ENCODE measurements around the gene C10orf67.

The C10orf67 gene

DNA sequence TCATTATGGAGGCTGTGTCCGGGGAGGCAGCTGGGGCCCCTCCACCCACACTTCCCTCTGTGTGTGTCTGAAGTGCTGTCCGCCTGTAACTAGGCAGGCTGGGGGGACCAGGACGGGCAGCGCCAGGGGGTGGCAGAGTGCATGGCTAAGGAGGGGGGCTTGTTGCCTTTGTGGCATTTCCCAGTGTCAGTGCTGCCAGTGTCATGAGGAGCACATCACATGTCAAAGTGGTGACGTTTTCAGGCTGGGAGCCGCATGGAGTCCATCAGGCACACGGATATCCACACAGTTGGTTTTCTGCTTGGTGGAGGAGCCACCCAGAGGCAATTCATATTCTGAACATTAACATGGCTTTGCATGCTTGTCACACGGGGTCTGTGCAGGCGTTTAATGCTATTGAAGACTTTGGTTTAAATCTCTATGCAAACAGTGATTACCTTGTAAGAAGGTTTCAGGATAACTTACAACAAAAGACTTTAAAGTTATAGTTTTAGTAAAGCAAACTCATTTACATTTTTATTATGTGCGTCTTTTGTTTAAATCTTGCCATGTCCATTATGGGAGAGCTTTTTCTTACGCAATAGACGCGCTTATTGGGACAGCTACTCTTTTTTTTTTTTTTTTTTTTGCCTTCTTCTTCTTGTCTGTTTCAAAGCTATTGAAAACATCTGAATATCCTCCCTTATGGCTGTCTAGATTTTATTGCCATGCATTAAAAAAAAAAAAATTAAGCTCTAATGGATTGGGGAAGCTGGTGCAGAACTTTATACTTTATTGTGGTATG is 52.9 kb downstream of the C10orf67 start:
- Histone ChIP-seq H3K27ac (ENCODE audit: poor library complexity, severe bottlenecking) (no peak overlapping the region), H3K4me3 (ENCODE audit: severe bottlenecking) (no peak overlapping the region), H3K36me3 (ENCODE audit: low read depth) (no peaks in the 10 kb centered on the region), H3K4me1 (ENCODE audit: insufficient read depth, poor library complexity, severe bottlenecking) (peaks cover 4% of the 10 kb centered on the region), H3K27me3 (ENCODE audit: insufficient read depth, poor library complexity, severe bottlenecking) (peaks cover 39% of the 10 kb centered on the region), H3K9me3 (ENCODE audit: severe bottlenecking) (no peaks in the 10 kb centered on the region)
- TF ChIP-seq, protein P1, sequence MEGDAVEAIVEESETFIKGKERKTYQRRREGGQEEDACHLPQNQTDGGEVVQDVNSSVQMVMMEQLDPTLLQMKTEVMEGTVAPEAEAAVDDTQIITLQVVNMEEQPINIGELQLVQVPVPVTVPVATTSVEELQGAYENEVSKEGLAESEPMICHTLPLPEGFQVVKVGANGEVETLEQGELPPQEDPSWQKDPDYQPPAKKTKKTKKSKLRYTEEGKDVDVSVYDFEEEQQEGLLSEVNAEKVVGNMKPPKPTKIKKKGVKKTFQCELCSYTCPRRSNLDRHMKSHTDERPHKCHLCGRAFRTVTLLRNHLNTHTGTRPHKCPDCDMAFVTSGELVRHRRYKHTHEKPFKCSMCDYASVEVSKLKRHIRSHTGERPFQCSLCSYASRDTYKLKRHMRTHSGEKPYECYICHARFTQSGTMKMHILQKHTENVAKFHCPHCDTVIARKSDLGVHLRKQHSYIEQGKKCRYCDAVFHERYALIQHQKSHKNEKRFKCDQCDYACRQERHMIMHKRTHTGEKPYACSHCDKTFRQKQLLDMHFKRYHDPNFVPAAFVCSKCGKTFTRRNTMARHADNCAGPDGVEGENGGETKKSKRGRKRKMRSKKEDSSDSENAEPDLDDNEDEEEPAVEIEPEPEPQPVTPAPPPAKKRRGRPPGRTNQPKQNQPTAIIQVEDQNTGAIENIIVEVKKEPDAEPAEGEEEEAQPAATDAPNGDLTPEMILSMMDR (IDR thresholded peaks at IDR 0.05; ENCODE audit: poor library complexity, severe bottlenecking): no peak
- ATAC-seq (ENCODE audit: low read depth): no peak
- no peak for DNase-seq (ENCODE audit: low spot score)

DNA sequence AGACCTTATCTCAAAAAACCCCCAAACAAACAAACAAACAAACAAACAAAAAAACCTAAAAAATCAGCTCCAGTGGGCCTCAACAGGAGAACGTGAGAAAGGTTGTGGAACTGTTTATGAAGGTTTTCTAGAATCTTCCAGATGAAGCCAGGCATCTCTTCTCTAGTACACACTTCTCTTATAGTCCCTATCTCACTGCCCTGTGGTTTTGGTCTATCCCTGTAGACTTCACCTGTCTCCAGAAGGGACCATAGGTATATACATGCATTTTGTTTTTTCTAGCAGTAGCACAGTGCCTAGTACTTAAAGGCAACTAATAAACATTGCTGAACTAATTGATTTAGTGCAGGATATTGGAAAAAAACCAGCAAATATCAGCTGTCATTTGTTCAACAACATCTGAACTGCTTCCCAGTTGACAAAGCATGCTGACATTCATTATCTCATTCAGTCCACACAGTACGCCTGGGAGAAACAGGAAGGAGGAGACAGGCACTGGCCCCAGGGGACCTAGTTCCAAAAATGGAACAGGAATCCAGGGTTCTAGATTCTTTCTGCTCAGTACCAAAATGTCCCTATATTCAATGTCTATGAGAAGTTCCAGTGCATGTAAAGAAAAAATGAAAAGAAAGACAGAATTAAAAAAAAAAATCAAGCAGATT is 59.8 kb downstream of the C10orf67 start:
- Histone ChIP-seq H3K27ac (ENCODE audit: poor library complexity, severe bottlenecking) (no peak overlapping the region), H3K36me3 (ENCODE audit: low read depth) (no peaks in the 10 kb centered on the region), H3K4me1 (ENCODE audit: insufficient read depth, poor library complexity, severe bottlenecking) (no peaks in the 10 kb centered on the region), H3K27me3 (ENCODE audit: insufficient read depth, poor library complexity, severe bottlenecking) (peaks cover 11% of the 10 kb centered on the region), H3K9me3 (ENCODE audit: severe bottlenecking) (no peaks in the 10 kb centered on the region), H3K4me3 (ENCODE audit: severe bottlenecking) (no peak overlapping the region)
- DNase-seq (ENCODE audit: low spot score) (no peak), ATAC-seq (ENCODE audit: low read depth) (no peak)
- TF ChIP-seq, protein P1 (IDR thresholded peaks at IDR 0.05; ENCODE audit: poor library complexity, severe bottlenecking): no peak

- Histone ChIP-seq H3K9me3 (ENCODE audit: severe bottlenecking) (no peaks in the 10 kb centered on the region), H3K27me3 (ENCODE audit: insufficient read depth, poor library complexity, severe bottlenecking) (peaks cover 11% of the 10 kb centered on the region), H3K4me1 (ENCODE audit: insufficient read depth, poor library complexity, severe bottlenecking) (no peaks in the 10 kb centered on the region), H3K27ac (ENCODE audit: poor library complexity, severe bottlenecking) (no peak overlapping the region), H3K4me3 (ENCODE audit: severe bottlenecking) (no peak overlapping the region), H3K36me3 (ENCODE audit: low read depth) (no peaks in the 10 kb centered on the region)
- ATAC-seq (ENCODE audit: low read depth) (no peak), DNase-seq (ENCODE audit: low spot score) (no peak)
- TF ChIP-seq, protein P1 (IDR thresholded peaks at IDR 0.05; ENCODE audit: poor library complexity, severe bottlenecking): no peak
Observed at GRCh38 chr10:23284155-23284554, 60.4 kb downstream of the C10orf67 start.

DNA sequence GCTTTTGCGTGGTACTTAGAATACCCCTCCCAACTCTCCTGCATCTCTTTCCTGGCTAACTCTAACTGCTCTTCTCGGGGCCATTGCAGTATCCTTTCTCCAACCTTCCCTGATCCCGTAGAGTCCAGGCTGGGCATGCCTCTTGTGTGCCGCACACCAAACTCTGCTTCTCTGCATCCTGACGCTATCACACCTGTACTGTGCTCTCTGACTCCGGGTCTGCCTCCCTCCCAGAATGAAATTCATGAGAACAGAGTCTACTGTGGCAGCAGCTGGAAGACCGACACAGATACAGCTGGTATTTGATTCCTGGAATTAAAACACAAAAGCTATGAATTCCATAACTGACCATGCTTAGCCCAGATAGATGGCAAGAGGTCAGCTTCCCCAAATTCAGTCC is 60.9 kb downstream of the C10orf67 start:
- H3K4me1 ChIP-seq (ENCODE audit: insufficient read depth, poor library complexity, severe bottlenecking): no peaks in the 10 kb centered on the region
- DNase-seq (ENCODE audit: low spot score) (no peak), ATAC-seq (ENCODE audit: low read depth) (no peak)
- TF ChIP-seq, protein P1 (IDR thresholded peaks at IDR 0.05; ENCODE audit: poor library complexity, severe bottlenecking): no peak
- H3K4me3 ChIP-seq (ENCODE audit: severe bottlenecking): no peak overlapping the region
- peaks cover 11% of the 10 kb centered on the region for H3K27me3 ChIP-seq (ENCODE audit: insufficient read depth, poor library complexity, severe bottlenecking)
- H3K27ac ChIP-seq (ENCODE audit: poor library complexity, severe bottlenecking): no peak overlapping the region
- no peaks in the 10 kb centered on the region for H3K9me3 ChIP-seq (ENCODE audit: severe bottlenecking)
- no peaks in the 10 kb centered on the region for H3K36me3 ChIP-seq (ENCODE audit: low read depth)

- no peak for DNase-seq (ENCODE audit: low spot score)
- H3K36me3 ChIP-seq (ENCODE audit: low read depth): no peaks in the 10 kb centered on the region
- no peaks in the 10 kb centered on the region for H3K9me3 ChIP-seq (ENCODE audit: severe bottlenecking)
- no peak for ATAC-seq (ENCODE audit: low read depth)
- H3K27ac ChIP-seq (ENCODE audit: poor library complexity, severe bottlenecking): no peak overlapping the region
- H3K27me3 ChIP-seq (ENCODE audit: insufficient read depth, poor library complexity, severe bottlenecking): peaks cover 11% of the 10 kb centered on the region
- no peak overlapping the region for H3K4me3 ChIP-seq (ENCODE audit: severe bottlenecking)
- TF ChIP-seq, protein P1 (IDR thresholded peaks at IDR 0.05; ENCODE audit: poor library complexity, severe bottlenecking): no peak
- no peaks in the 10 kb centered on the region for H3K4me1 ChIP-seq (ENCODE audit: insufficient read depth, poor library complexity, severe bottlenecking)
Observed at GRCh38 chr10:23281044-23281433, 63.6 kb downstream of the C10orf67 start.

Data from RWPE2 (cell line).